ENCODE results near the gene NTNG1.
A peak's percentile ranks its signal among the peaks of the same experiment; 100 is the strongest.
"Not testable (repeated sequence)": the region's sequence is repeated elsewhere in the genome, so short reads cannot be mapped to it uniquely, and the experiment has no call there.

Gene NTNG1

GRCh38 chr1:107140703-107141490, at the start of gene NTNG1:
NTNG1 (plus strand) TSS chr1:107141039.
- Histone ChIP-seq H3K27ac (ENCODE audit: low read length) (no peak within 1 kb of the TSS), H3K4me1 (ENCODE audit: control insufficient read depth in 1 of 2, insufficient read depth in 2 of 2, low read length in 2 of 2) (peaks cover 0 to 16% of the 10 kb centered on the region in 2 donors), H3K9me3 (ENCODE audit: control insufficient read depth in 1 of 2, low read length in 2 of 2) (no peaks in the 10 kb centered on the region), H3K27me3 (ENCODE audit: low read depth, low read length) (no peaks in the 10 kb centered on the region), H3K4me3 (ENCODE audit: low read depth in 1 of 2, low read length in 2 of 2) (peak within 1 kb of the TSS; percentile 65 to 85), H3K36me3 (ENCODE audit: control insufficient read depth in 1 of 2, insufficient read depth in 2 of 2, low read length in 2 of 2) (no peaks in the 10 kb centered on the region)

GRCh38 chr1:107091418-107091817, 49.4 kb upstream of the NTNG1 start:
- Histone ChIP-seq H3K27ac (ENCODE audit: low read length) (no peak overlapping the region), H3K4me3 (ENCODE audit: low read depth in 1 of 2, low read length in 2 of 2) (no peak overlapping the region), H3K4me1 (ENCODE audit: control insufficient read depth in 1 of 2, insufficient read depth in 2 of 2, low read length in 2 of 2) (no peaks in the 10 kb centered on the region), H3K9me3 (ENCODE audit: control insufficient read depth in 1 of 2, low read length in 2 of 2) (no peaks in the 10 kb centered on the region), H3K36me3 (ENCODE audit: control insufficient read depth in 1 of 2, insufficient read depth in 2 of 2, low read length in 2 of 2) (no peaks in the 10 kb centered on the region), H3K27me3 (ENCODE audit: low read depth, low read length) (no peaks in the 10 kb centered on the region)

- not testable (repeated sequence) for H3K27ac ChIP-seq (ENCODE audit: low read length); H3K4me1 ChIP-seq (ENCODE audit: control insufficient read depth in 1 of 2, insufficient read depth in 2 of 2, low read length in 2 of 2); H3K9me3 ChIP-seq (ENCODE audit: control insufficient read depth in 1 of 2, low read length in 2 of 2); H3K36me3 ChIP-seq (ENCODE audit: control insufficient read depth in 1 of 2, insufficient read depth in 2 of 2, low read length in 2 of 2); H3K4me3 ChIP-seq (ENCODE audit: low read depth in 1 of 2, low read length in 2 of 2); H3K27me3 ChIP-seq (ENCODE audit: low read depth, low read length)
Observed at GRCh38 chr1:107093395-107093794, 47.4 kb upstream of the NTNG1 start.

- no peaks in the 10 kb centered on the region for H3K27me3 ChIP-seq (ENCODE audit: low read depth, low read length)
- no peak overlapping the region for H3K4me3 ChIP-seq (ENCODE audit: low read depth in 1 of 2, low read length in 2 of 2)
- H3K27ac ChIP-seq (ENCODE audit: low read length): no peak overlapping the region
- H3K4me1 ChIP-seq (ENCODE audit: control insufficient read depth in 1 of 2, insufficient read depth in 2 of 2, low read length in 2 of 2): no peaks in the 10 kb centered on the region
- H3K9me3 ChIP-seq (ENCODE audit: control insufficient read depth in 1 of 2, low read length in 2 of 2): no peaks in the 10 kb centered on the region
- H3K36me3 ChIP-seq (ENCODE audit: control insufficient read depth in 1 of 2, insufficient read depth in 2 of 2, low read length in 2 of 2): no peaks in the 10 kb centered on the region
Observed at GRCh38 chr1:107095647-107096046, 45.2 kb upstream of the NTNG1 start.

GRCh38 chr1:107096690-107097089, 44.1 kb upstream of the NTNG1 start:
- no peak overlapping the region for H3K27ac ChIP-seq (ENCODE audit: low read length)
- no peaks in the 10 kb centered on the region for H3K36me3 ChIP-seq (ENCODE audit: control insufficient read depth in 1 of 2, insufficient read depth in 2 of 2, low read length in 2 of 2)
- H3K4me1 ChIP-seq (ENCODE audit: control insufficient read depth in 1 of 2, insufficient read depth in 2 of 2, low read length in 2 of 2): no peaks in the 10 kb centered on the region
- no peaks in the 10 kb centered on the region for H3K9me3 ChIP-seq (ENCODE audit: control insufficient read depth in 1 of 2, low read length in 2 of 2)
- no peaks in the 10 kb centered on the region for H3K27me3 ChIP-seq (ENCODE audit: low read depth, low read length)
- no peak overlapping the region for H3K4me3 ChIP-seq (ENCODE audit: low read depth in 1 of 2, low read length in 2 of 2)

GRCh38 chr1:107098961-107099360, 41.9 kb upstream of the NTNG1 start:
- Histone ChIP-seq H3K36me3 (ENCODE audit: control insufficient read depth in 1 of 2, insufficient read depth in 2 of 2, low read length in 2 of 2) (no peaks in the 10 kb centered on the region), H3K4me3 (ENCODE audit: low read depth in 1 of 2, low read length in 2 of 2) (no peak overlapping the region), H3K27me3 (ENCODE audit: low read depth, low read length) (no peaks in the 10 kb centered on the region), H3K27ac (ENCODE audit: low read length) (no peak overlapping the region), H3K4me1 (ENCODE audit: control insufficient read depth in 1 of 2, insufficient read depth in 2 of 2, low read length in 2 of 2) (no peaks in the 10 kb centered on the region), H3K9me3 (ENCODE audit: control insufficient read depth in 1 of 2, low read length in 2 of 2) (no peaks in the 10 kb centered on the region)

- Histone ChIP-seq H3K9me3 (ENCODE audit: control insufficient read depth in 1 of 2, low read length in 2 of 2) (no peaks in the 10 kb centered on the region), H3K4me3 (ENCODE audit: low read depth in 1 of 2, low read length in 2 of 2) (no peak overlapping the region)
Observed at GRCh38 chr1:107100331-107100984, 40.4 kb upstream of the NTNG1 start.

GRCh38 chr1:107105914-107106313, 34.9 kb upstream of the NTNG1 start:
- Histone ChIP-seq H3K27ac (ENCODE audit: low read length) (no peak overlapping the region), H3K9me3 (ENCODE audit: control insufficient read depth in 1 of 2, low read length in 2 of 2) (no peaks in the 10 kb centered on the region), H3K4me1 (ENCODE audit: control insufficient read depth in 1 of 2, insufficient read depth in 2 of 2, low read length in 2 of 2) (no peaks in the 10 kb centered on the region), H3K4me3 (ENCODE audit: low read depth in 1 of 2, low read length in 2 of 2) (no peak overlapping the region), H3K36me3 (ENCODE audit: control insufficient read depth in 1 of 2, insufficient read depth in 2 of 2, low read length in 2 of 2) (no peaks in the 10 kb centered on the region), H3K27me3 (ENCODE audit: low read depth, low read length) (no peaks in the 10 kb centered on the region)

More at GRCh38 chr1:107100331-107100984, 40.4 kb upstream of the NTNG1 start:
- Histone ChIP-seq H3K27me3 (ENCODE audit: low read depth, low read length) (no peaks in the 10 kb centered on the region), H3K4me1 (ENCODE audit: control insufficient read depth in 1 of 2, insufficient read depth in 2 of 2, low read length in 2 of 2) (no peaks in the 10 kb centered on the region), H3K27ac (ENCODE audit: low read length) (no peak overlapping the region), H3K36me3 (ENCODE audit: control insufficient read depth in 1 of 2, insufficient read depth in 2 of 2, low read length in 2 of 2) (no peaks in the 10 kb centered on the region)

- H3K27ac ChIP-seq (ENCODE audit: low read length): no peak overlapping the region
Observed at GRCh38 chr1:107110326-107110725, 30.5 kb upstream of the NTNG1 start.

GRCh38 chr1:107116306-107116790, 24.5 kb upstream of the NTNG1 start:
- H3K4me1 ChIP-seq (ENCODE audit: control insufficient read depth in 1 of 2, insufficient read depth in 2 of 2, low read length in 2 of 2): no peaks in the 10 kb centered on the region
- no peaks in the 10 kb centered on the region for H3K36me3 ChIP-seq (ENCODE audit: control insufficient read depth in 1 of 2, insufficient read depth in 2 of 2, low read length in 2 of 2)
- no peak overlapping the region for H3K27ac ChIP-seq (ENCODE audit: low read length)
- no peaks in the 10 kb centered on the region for H3K9me3 ChIP-seq (ENCODE audit: control insufficient read depth in 1 of 2, low read length in 2 of 2)
- no peak overlapping the region for H3K4me3 ChIP-seq (ENCODE audit: low read depth in 1 of 2, low read length in 2 of 2)
- no peaks in the 10 kb centered on the region for H3K27me3 ChIP-seq (ENCODE audit: low read depth, low read length)

More at GRCh38 chr1:107110326-107110725, 30.5 kb upstream of the NTNG1 start:
- no peaks in the 10 kb centered on the region for H3K9me3 ChIP-seq (ENCODE audit: control insufficient read depth in 1 of 2, low read length in 2 of 2)
- no peaks in the 10 kb centered on the region for H3K4me1 ChIP-seq (ENCODE audit: control insufficient read depth in 1 of 2, insufficient read depth in 2 of 2, low read length in 2 of 2)
- no peaks in the 10 kb centered on the region for H3K36me3 ChIP-seq (ENCODE audit: control insufficient read depth in 1 of 2, insufficient read depth in 2 of 2, low read length in 2 of 2)
- no peaks in the 10 kb centered on the region for H3K27me3 ChIP-seq (ENCODE audit: low read depth, low read length)
- H3K4me3 ChIP-seq (ENCODE audit: low read depth in 1 of 2, low read length in 2 of 2): no peak overlapping the region

- Histone ChIP-seq H3K27me3 (ENCODE audit: low read depth, low read length) (no peaks in the 10 kb centered on the region), H3K9me3 (ENCODE audit: control insufficient read depth in 1 of 2, low read length in 2 of 2) (no peaks in the 10 kb centered on the region), H3K4me3 (ENCODE audit: low read depth in 1 of 2, low read length in 2 of 2) (no peak overlapping the region), H3K27ac (ENCODE audit: low read length) (no peak overlapping the region), H3K36me3 (ENCODE audit: control insufficient read depth in 1 of 2, insufficient read depth in 2 of 2, low read length in 2 of 2) (no peaks in the 10 kb centered on the region), H3K4me1 (ENCODE audit: control insufficient read depth in 1 of 2, insufficient read depth in 2 of 2, low read length in 2 of 2) (no peaks in the 10 kb centered on the region)
Observed at GRCh38 chr1:107122225-107122624, 18.6 kb upstream of the NTNG1 start.
